GM19239 (cell line): ENCODE measurements around the gene SEMA3G.

ENCODE experiments used
- DNase-seq: peaks from one replicate; pipeline ENCODE4 v3.0.0; 2011; ENCODE audit warnings: low spot score; ENCODE audit not compliant: insufficient read length
- FAIRE-seq: peaks from 2 replicates; lab custom pipeline; 2011; peaks lifted over from hg19 to GRCh38; lab: Jason Lieb, UNC

SEMA3G gene

DNA sequence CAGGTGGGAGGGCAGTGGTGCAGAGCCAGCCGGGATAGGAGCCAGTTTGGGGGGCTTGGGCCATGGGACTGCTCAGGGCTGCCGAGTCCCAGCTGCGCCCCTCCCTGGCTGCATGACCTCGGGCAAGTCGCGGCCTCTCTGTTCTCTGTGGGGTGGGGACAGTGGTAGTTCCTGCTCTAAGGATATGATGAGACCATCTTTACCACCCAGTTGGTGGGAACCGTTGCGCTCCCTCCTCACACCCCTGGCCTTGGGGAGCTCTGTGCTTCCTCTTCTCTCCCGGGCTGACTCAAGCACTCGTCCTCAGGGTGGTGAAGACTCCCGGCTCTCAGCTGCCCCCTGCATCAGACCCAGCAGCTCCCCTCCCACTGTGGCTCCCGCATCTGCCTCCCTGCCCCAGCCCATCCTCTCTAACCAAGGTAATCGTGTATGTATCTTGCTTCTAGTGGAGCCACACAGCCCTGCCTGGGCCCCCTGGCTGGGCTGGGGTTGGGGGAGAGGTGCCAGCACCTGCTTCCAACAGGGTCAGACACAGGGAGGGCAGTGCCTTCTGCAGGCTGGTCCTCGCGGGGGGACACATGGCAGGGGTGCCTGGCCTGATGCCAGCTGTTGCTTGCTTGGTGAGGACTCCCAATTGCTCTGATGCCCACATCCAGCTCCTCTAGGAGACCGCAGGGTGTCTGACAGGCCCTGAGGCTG is 35.1 kb upstream of the SEMA3G start:
- FAIRE-seq (no peak), DNase-seq (no peak)

DNA sequence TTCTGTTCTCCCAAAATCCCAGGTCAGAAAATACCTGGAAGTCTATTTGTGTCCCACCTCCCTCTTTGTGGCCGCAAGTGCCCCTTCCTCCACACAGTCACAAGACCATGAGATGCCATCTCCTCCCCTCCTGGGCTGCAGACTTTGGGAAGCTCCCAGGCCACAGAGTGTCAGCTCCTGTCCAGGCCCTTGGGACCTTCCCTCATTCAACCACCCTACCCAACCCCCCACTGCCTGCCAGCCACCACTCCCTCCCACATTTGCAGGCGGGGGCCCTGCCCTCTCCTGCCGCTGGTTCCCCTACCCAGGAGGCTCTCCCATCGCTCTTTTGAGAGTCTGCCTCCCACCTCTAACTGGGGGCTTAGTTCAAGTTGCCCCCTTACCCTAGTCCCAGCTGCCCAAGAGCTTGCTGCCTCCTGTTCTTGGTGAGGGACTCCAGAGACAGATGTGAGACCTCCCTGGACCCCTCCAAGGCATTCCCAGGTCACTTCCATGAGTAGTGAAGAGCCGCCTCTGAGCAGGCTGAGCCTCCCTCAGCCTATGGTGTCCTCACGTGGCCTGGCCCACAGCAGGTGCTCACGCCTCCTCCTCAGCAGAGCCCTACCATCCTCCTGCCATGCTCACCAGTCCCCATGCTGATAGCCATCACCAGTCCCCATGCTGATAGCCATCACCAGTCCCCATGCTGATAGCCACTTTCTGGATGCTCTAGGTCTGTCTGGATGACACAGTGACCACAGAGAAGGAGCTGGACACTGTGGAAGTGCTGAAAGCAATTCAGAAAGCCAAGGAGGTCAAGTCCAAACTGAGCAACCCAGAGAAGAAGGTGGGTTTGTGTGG is 34.4 kb upstream of the SEMA3G start:
- no peak for DNase-seq
- FAIRE-seq = no peak

DNA sequence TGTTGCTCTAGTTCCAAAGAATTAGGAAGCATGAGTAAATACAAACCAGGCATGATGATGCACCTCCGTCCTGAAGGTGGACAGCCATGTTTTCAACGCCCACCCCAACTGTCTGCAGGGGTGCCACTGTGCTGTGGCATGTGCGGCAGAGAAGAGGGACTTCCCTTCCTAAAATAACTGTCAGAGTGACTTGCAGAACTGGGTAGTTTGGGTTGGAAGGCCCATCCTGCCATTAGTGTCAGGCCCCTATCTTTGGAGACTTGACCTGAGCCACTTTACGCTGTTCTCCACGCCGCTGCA is 32.8 kb upstream of the SEMA3G start:
- no peak for FAIRE-seq

DNA sequence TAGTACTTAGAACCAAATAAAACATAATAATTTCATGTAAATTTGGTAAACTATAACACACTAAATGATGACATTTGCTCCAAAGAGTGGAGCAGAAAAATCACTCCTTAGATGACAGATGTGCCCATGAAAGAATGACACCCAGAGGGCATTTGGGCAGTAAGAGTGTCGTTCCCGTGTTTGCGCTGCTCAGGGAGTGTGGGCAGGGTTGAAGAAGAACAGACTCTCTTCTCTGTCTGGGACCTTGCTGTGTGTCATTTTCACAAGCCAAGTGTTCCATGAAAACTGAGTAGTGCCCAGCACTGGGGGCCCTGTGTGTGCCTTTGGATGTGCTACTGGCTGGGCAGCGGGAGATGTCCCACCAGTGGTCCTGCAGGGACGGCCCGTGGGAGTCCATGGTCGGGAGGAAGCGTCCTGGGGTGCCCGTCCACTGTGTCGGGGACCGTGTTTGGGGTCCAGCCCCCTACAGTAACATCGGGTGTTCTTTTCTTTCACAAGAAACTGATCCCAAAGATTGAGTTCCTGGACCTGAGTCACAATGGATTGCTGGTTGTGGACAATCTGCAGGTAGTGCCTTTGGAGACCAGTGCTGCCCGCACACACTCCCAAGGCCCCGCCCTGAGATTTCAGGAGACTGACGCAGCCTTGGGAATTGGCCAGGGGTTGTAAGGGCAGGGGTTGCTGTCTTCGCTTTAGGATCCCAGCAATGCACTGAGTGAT is 32.3 kb upstream of the SEMA3G start:
- DNase-seq (no peak), FAIRE-seq (no peak)

More for the DNA sequence above, 32.8 kb upstream of the SEMA3G start:
- DNase-seq = no peak

DNA sequence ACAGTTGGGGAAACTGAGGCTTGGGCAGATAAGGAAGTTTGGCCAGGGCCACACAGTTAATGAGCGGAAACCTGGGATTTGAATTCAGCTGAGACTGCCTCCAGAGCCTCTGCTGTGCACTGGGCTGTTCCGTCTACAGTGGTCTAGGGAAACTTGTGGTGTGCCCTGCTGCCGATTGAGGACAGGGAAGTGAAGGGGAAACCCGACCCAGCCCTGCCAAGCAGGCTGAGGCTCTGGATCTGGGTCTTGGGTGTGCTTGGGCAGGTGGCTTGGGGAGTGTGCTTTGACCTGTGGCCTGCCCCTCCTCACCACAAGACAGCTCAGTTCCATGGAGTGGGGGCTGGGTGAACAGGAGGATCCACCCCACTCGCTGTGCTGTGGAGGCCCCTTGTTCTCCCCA is 28.1 kb upstream of the SEMA3G start:
- FAIRE-seq (no peak), DNase-seq (no peak)

DNA sequence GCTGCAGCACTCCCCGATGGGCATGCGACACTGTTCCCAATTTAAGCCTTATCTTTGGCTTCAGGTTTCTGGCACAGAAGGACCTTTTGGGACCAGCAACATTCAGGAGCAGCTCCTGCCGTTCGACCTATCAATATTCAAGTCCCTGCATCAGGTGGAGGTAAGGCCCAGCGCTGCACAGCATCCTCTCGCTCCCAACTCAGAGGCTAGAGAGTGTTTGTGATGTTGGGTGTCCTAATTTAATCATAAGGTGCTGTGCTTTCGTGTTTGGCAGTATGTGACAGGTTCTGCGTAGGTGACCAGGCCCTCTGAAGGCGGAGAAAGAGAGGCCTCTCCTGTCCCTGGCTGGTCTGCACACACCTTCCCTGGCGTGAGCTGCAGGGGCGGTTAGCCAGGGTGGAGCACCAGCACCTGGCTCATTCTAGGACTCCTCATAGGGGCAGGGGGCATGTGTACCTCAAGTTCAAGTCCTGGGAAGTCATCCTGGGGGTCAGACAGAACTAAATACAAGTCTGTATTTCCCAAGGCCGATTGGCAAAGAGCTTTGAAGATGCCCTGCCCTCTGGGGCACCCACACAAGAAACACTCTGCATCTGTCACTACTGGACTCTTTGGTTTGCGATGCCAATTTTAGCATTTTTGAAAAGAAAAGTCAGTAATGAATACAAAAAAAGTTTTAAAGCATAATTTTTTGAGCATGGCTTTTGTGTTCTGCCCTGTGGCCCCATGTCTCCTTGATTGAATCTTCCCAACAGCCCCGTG is 27.5 kb upstream of the SEMA3G start:
- DNase-seq (no peak), FAIRE-seq (no peak)

DNA sequence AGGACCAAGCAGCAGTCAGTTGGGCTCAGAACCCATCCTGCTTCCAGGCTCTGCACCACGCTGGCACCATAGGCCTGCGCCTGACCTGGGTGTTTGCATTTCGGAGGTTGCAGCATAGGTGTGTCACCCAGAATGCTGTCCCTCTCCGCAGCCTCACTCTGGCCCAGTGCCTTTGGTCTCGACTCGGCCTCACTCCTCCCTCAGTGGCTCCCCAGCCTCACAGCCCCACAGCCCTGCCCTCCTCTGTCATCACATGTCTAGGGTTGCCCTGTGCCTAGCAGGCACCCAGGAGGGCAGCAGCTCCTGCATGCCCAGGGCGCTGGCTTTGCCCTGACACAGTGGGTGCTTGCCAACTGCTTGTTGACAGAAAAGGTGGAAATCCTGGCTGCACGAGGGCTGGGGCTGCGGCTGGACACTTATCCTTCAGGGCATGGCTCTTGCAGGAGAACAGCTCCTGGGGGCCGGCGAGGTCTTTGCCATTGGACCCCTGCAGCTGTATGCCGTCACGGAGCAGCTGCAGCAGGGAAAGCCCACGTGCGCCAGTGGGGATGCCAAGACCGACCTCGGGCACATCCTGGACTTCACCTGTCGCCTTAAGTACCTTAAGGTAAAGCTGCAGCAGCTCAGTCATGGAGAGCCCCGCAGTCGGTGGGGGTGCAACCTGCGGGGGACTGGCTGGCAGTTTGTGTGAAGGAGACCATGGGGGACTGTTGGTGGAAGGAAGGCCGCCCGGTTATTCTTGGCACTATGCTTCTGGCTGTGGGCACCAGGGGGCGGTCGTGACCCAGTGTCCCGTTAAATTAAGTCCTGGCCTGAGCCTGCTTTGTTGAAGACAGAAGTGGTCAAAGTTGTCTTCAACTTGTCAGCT is 26.7 kb upstream of the SEMA3G start:
- FAIRE-seq (no peak), DNase-seq (no peak)

DNA sequence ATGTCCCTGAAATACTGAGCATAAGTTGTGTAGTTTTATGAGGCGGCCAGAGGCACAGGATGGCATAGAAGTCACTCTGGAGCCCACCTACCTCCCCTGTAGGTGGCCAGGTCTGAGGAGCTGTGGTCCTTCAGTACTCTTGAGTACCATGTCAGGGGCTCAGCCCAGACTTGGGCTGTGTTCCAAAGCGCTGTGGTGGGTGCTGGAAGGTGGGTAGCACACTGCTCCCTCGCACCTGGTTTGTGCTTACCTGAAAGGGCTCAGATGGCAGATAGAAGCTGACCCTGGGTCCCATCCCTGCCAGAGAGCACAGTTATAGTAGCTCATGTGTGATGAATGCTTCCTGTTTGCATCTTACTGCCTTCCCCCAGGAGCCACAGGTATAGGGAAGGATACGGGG is 26.0 kb upstream of the SEMA3G start:
- no peak for FAIRE-seq

DNA sequence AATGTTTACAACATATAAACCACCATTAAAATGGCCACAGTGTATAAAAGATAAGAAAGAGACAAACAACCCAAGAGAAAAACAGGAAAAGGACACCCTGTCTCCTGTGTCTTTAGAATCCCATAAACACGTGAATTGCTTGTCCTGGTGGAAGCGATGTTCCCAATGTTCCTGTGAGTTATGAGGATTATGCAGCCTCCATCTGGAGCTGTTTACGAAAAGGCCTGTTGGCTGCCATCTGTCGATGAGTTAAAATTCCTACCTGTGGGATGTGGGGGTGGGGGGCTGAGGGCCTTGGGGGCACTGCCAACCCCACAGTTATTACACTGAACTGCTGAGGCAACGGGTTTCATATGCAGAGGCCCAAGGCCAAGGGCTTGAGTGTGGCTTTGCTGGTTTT is 24.1 kb upstream of the SEMA3G start:
- no peak for FAIRE-seq

More for the DNA sequence above, 26.0 kb upstream of the SEMA3G start:
- DNase-seq = no peak

DNA sequence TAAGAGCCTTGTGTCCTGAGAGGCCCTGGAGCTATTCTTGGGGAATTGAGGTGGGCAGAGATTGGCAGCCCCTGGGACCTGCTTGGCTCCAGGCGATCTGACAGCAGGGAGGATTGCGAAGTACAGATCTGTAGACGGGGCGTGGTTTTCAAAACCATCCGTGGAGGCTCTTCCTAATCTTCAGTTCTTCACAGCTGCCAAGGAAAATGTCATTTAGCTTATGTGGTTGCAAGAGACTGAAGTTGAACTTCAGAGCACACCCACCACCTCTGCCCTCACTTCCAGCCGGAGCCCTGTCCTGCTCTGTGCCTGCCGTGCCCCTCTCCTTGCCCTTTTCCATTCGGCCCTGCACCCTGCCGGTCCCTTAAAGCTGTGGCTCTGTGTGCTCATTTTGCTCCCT is 23.4 kb upstream of the SEMA3G start:
- FAIRE-seq (no peak), DNase-seq (no peak)

More for the DNA sequence above, 24.1 kb upstream of the SEMA3G start:
- no peak for DNase-seq

DNA sequence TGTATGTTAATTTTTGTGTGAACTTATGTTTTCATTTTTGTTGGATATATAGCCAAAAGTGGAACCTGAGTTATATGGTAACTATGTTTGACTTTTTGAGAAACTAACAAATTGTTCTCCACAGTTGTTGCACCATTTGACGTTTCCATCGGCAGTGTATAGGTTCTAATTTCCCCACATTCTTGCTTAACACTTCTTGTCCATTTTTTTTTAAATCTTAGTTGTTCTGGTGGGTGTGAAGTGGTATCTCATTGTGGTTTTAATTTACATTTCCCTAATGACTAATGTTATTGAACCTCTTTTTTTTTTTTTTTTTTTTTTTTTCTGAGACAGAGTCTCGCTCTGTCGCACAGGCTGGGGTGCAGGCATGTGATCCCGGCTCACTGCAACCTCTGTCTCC is 18.5 kb upstream of the SEMA3G start:
- no peak for DNase-seq
- FAIRE-seq = no peak

DNA sequence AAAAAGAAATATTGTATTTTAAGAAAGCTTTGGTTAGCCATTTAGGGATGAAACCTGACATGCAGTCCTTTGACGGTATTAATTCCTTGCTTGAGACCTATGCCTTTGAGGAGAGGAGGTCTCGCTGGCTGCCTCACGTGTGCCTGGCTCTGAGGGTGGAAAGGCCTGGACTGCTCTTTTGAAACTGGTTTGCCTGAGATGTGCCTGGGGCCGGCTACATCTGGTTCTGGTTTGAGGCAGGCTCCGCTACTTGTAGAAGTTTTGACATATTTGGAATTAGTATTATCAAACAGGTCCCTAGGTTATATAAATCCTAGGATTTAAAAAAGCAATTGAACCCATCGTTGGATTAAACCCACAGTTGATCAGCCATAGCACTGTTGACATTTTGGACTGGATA is 17.0 kb upstream of the SEMA3G start:
- FAIRE-seq = no peak
- DNase-seq = no peak

DNA sequence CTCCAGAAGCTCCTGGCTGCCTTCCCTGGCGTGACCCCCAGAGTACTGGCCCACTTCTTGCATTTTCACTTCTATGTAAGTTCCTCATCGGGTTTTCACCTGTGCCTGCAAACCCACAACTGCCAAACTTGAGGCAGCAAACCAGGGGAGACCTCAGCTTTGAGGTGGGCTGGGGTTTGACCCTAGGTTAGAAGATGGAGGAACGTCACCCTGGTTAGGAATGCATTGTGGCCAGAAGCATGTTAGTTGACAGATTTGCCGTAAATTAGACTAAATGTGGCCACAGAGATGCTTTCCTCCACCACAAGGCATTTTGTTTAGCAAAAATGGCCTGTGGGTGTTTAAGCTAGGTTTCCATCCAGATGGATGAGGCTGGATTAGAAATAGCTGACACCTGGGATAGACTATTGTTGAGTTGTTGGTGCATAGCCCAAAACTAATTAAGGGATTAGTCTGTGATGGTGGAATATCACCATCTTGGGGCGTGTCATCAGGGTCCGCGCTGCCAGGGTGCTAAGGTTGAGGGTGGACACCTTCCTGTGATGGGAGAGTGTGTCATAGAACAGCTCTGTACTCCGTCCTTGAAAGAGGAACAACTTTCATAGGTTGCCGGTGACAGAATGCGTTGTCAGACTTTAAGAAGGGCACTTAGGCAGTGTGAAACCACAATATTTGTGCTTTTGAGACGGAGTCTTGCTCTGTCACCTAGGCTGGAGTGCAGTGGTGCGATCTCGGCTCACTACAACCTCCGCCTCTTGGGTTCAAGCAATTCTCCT is 14.1 kb upstream of the SEMA3G start:
- DNase-seq = no peak
- FAIRE-seq = no peak

DNA sequence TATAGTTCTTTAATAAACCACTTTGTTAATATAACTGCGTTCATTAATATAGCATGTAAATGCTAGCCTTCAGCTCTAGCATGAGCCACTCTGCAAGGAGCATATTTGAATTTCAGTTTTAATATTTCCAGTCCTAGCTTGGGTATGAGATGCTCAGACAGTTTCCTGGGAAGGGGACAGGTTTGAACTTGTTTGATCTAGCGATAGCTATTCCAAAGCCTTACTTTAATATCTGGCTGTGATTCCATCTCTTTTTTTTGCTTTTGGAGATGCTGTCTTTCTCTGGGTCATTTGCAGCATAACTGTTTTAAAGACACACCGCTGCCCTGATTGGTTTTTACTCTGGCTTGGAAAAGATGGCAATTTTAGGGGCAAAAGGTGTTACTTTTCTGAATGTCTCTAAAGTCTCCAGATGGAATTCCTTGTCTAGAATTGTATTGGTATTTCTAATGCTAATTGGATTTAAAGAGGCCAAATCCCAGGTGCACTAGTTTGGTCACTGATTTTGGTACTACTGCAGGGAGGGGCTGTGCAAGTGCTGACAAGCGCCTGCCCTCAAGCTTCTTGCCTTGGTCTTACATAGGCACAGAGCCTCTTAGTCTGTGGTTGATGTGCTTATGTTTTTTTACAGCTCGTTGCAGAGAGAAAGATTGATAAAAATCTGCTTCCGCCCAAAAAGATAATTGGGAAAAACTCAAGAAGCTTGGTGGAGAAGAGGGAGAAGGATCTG is 13.3 kb upstream of the SEMA3G start:
- FAIRE-seq = no peak
- DNase-seq = no peak

DNA sequence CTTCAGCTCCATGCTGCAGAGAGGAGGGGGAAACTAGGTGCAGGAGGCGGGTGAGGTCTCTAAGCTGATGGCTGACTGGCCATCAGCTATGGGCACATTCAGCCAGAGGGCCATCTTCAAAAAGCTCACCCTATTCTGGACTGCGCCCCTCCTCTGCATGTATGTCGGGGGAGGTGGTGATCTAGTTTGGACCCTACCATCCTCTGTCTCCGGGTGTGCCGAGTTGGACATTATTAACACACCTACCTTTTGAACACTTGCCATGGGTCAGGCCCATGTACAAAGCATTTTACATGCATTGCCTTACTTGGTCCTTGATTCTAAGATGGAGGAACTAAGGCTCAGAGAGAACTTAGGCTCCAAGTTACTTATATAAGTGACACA is 11.9 kb upstream of the SEMA3G start:
- peak; percentile 8 for FAIRE-seq

DNA sequence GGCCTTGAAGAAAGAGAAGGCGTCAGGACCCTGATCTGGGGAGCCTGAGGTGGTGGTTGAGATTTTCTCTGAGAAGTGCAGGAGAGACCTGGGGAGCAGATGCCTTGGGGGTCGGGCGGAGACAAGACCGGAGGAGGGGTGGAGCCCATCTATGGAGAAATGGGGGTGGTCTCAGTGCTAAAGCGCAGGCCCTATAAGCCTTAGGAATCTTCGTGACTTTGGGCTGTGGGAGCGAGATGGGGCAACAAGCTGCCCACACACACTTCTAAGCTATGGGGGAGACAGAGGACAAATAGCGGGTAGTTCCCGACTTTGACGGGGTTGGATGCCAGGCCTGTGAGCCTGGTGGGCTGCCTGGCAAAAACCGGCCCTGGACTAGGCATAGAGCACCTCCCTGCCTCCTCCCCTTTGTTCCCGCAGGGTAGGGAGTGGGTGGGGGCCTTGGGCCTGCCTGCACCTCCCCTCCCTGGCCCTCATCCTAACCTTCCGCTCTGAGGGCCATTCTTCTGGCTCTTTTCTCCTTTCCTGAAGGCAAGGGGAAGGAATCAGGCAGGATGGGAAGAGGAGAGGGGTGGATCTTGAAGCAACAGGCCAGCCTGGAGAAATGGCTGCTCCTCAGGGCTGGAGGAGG is 11.4 kb upstream of the SEMA3G start:
- no peak for DNase-seq
- peak; percentile 42 for FAIRE-seq

More for the DNA sequence above, 11.9 kb upstream of the SEMA3G start:
- DNase-seq = no peak

DNA sequence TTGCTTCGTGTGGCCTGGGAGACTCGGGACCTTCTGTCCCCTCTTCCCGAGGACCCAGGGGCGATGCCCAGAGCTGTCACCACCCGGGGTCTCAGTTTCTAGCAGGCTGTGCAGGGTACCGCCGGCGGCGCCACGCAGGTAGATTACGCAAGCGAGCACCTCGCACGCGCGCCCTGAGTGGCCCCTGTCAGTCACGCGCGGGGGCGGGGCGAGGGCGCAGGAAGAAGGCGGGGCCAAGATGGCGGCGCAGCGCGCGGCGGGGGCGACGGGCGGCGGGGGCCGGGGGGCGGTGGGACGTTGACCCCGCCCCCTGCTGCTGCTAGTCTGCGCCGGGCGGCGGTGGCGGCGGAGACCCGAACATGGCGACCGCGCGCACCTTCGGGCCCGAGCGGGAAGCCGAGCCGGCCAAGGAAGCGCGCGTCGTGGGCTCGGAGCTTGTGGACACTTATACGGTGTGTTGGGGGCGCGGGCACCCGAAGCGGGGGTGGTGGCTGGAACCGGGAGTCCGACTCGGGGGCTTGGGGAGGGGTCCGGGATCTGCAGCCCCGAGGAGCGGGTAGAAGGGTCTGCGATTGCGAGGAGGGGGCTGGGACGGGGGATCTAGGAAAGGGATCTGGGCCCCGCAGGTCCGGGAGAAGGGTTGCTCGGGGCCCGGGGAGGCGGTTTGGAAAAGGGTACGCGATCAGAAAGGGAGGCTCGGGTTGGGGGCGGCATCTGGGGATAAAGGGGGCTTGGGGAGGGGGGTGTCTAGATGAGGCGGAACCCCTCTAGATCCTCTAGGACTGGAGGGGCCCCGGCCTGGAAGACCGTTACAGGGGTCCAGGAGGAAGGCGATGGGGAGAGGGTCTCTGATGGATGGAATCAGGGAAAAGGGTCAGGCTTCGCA is 10.6 kb upstream of the SEMA3G start, which contains the start of gene NISCH:
Gene NISCH, plus strand, starts transcription at position 322 of the 886 bp plus-strand sequence. Its CDS starts 38 bp downstream, at position 360.
- FAIRE-seq = peak; percentile 80
- peak; percentile 90 for DNase-seq
